A673 (cell line): ENCODE measurements around the gene KIDINS220. TPM values are rescaled to one million over a fixed set of nuclear protein-coding genes. Genes with fewer than 3 reads are reported as not detected.
A peak's percentile ranks its signal among the peaks of the same experiment; 100 is the strongest.

ENCODE experiments used
- BruUV-seq: library from RNA; stranded (reverse); fragments of 400-500 nt; replicated peaks from 2 replicates; lab custom pipeline; 2021; lab: Mats Ljungman, UMichigan
- CTCF ChIA-PET: fragments of 300-600 bp; sonication (Branson Sonifier 250); formaldehyde crosslinking; loops from one replicate; lab custom pipeline; 2022; ENCODE audit warnings: antibody characterized with exemption; lab: Charles Lee
- POLR2A ChIA-PET: fragments of 300-600 bp; sonication (Branson Sonifier 250); formaldehyde crosslinking; loops from one replicate; lab custom pipeline; 2022; ENCODE audit warnings: antibody characterized with exemption; ENCODE audit not compliant: low non-redundant PET; lab: Charles Lee
- DNase-seq: peaks from one replicate; pipeline ENCODE4 v3.0.0-alpha.2; 2015; ENCODE audit warnings: low spot score
- H3K27ac ChIP-seq: fragments of 200-600 bp; sonication (generic); 2 replicates; pipeline ENCODE4 v1.5.1; 2016; ENCODE audit warnings: mixed run types, low read depth, mild to moderate bottlenecking, mixed read lengths, antibody characterized with exemption, low read length; ENCODE audit not compliant: poor library complexity, severe bottlenecking
- H3K27me3 ChIP-seq: fragments of 200-600 bp; sonication (generic); replicated peaks from 2 replicates; pipeline ENCODE4 v1.6.1; 2017; ENCODE audit warnings: mixed run types, low read depth, mild to moderate bottlenecking, mixed read lengths, antibody characterized with exemption, low read length; ENCODE audit not compliant: insufficient read depth, poor library complexity
- H3K36me3 ChIP-seq: fragments of 200-600 bp; sonication (generic); 2 replicates; pipeline ENCODE4 v1.6.1; 2016; ENCODE audit warnings: mixed run types, mild to moderate bottlenecking, mixed read lengths, antibody characterized with exemption, low read length; ENCODE audit not compliant: insufficient read depth, poor library complexity, severe bottlenecking
- H3K4me1 ChIP-seq: fragments of 200-600 bp; sonication (generic); 2 replicates; pipeline ENCODE4 v1.6.1; 2017; ENCODE audit warnings: mixed run types, mild to moderate bottlenecking, mixed read lengths, antibody characterized with exemption, low read length; ENCODE audit not compliant: insufficient read depth, poor library complexity, severe bottlenecking
- H3K4me3 ChIP-seq: fragments of 200-600 bp; sonication (generic); 2 replicates; pipeline ENCODE4 v1.5.1; 2016; ENCODE audit warnings: low read depth, mixed run types, mild to moderate bottlenecking, mixed read lengths, low read length; ENCODE audit not compliant: poor library complexity, severe bottlenecking
- H3K9me3 ChIP-seq: fragments of 200-600 bp; sonication (generic); 2 replicates; pipeline ENCODE4 v1.6.1; 2016; ENCODE audit warnings: mixed run types, low read depth, mild to moderate bottlenecking, mixed read lengths, antibody characterized with exemption, low read length; ENCODE audit not compliant: poor library complexity, severe bottlenecking
- CTCF ChIP-seq: fragments of 300-800, 200-600 bp; sonication (generic); conservative IDR thresholded peaks from 2 replicates; pipeline ENCODE4 v1.5.1; 2017; ENCODE audit warnings: low read depth, mild to moderate bottlenecking, antibody characterized with exemption, low read length, moderate library complexity, mixed read lengths
- EZH2 ChIP-seq: fragments of 200-600 bp; sonication (generic); IDR thresholded peaks from 2 replicates; pipeline ENCODE4 v1.6.1; 2017; ENCODE audit warnings: borderline replicate concordance, low read depth, mild to moderate bottlenecking, mixed read lengths, antibody characterized with exemption, low read length; ENCODE audit not compliant: poor library complexity, severe bottlenecking
- intact Hi-C: fragments of 100-400 bp; cut with micrococcal nuclease; formaldehyde crosslinking; loops from one replicate; pipeline ENCODE4 v1.10.0; 2022; ENCODE audit not compliant: unreplicated experiment
- total RNA-seq: library from RNA; stranded (reverse); gene quantifications from 2 replicates; pipeline ENCODE4 v1.2.3, GENCODE V29; 2021

The KIDINS220 gene
- total RNA-seq, 1 experiment from 2014 or later = 46.4 TPM

- CTCF ChIA-PET = no interaction called here
- no peak overlapping the region for H3K4me3 ChIP-seq
- intact Hi-C loops = no loop called here
- H3K27ac ChIP-seq = no peak overlapping the region
- no peaks in the 10 kb centered on the region for H3K27me3 ChIP-seq
- no TSS peak for BruUV-seq
- peak; percentile 64 for DNase-seq
- H3K9me3 ChIP-seq = no peaks in the 10 kb centered on the region
- POLR2A ChIA-PET = no interaction called here
- no peaks in the 10 kb centered on the region for H3K4me1 ChIP-seq
- TF ChIP-seq EZH2 = no peak
- H3K36me3 ChIP-seq = no peaks in the 10 kb centered on the region
These were observed 20.3 kb upstream of the KIDINS220 start for GRCh38 chr2:8857709-8858108.

DNA sequence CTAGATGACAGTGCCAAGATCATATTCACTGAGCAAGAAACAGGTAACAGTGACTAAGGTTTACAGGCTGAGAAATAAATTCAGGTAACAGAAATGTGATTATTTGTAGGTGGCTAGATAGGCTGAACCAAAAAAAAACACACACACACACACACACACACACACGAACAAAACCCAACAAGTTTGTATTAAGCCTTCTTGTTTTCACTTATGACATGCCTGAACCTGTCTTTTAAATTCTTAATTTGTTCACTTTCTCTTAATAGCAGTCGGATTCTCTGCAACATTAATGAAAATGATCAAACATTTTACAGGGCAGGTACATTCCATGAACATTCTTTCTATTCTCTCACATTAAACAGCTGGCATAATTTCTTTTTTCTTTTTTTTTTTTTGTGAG, 18.8 kb upstream of the KIDINS220 start:
- DNase-seq = no peak
- intact Hi-C loops = no loop called here
- Histone ChIP-seq H3K4me3 (no peak overlapping the region), H3K9me3 (no peaks in the 10 kb centered on the region), H3K27ac (no peak overlapping the region), H3K36me3 (no peaks in the 10 kb centered on the region), H3K27me3 (no peaks in the 10 kb centered on the region), H3K4me1 (no peaks in the 10 kb centered on the region)
- no TSS peak for BruUV-seq
- TF ChIP-seq EZH2 (no peak), CTCF (no peak)
- POLR2A ChIA-PET = no interaction called here
- CTCF ChIA-PET = no interaction called here

GRCh38 chr2:8855010-8855409, 17.6 kb upstream of the KIDINS220 start:
- CTCF ChIA-PET = no interaction called here
- no peaks in the 10 kb centered on the region for H3K27me3 ChIP-seq
- H3K4me3 ChIP-seq = no peak overlapping the region
- TF ChIP-seq CTCF (no peak), EZH2 (no peak)
- intact Hi-C loops = no loop called here
- no TSS peak for BruUV-seq
- DNase-seq = no peak
- H3K9me3 ChIP-seq = no peaks in the 10 kb centered on the region
- no peaks in the 10 kb centered on the region for H3K36me3 ChIP-seq
- H3K27ac ChIP-seq = no peak overlapping the region
- POLR2A ChIA-PET = no interaction called here
- H3K4me1 ChIP-seq = no peaks in the 10 kb centered on the region

DNA sequence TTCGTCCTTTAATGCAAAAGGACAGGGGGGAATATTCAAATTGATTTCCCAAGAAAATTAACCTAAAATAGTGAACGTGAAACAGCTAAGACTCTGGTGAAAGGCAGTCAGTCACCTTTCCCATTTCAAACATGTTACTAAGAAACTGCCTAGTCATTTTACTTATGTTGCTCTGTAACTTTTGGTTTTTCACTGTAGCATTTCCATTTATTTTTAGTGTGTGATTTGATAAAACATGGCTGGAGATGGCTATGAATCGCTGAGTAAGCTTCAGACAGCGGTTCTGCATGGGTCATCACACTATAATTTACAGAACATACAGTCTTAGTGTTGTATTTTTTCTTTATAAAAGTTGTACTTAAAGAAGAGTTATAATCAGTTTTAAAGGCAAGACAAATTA, 16.0 kb upstream of the KIDINS220 start:
- Histone ChIP-seq H3K4me3 (no peak overlapping the region), H3K36me3 (no peaks in the 10 kb centered on the region), H3K4me1 (no peaks in the 10 kb centered on the region), H3K9me3 (no peaks in the 10 kb centered on the region), H3K27ac (no peak overlapping the region), H3K27me3 (no peaks in the 10 kb centered on the region)
- intact Hi-C loops = no loop called here
- ChIA-PET POLR2A (no interaction called here), CTCF (no interaction called here)
- no peak for DNase-seq
- TF ChIP-seq CTCF (no peak), EZH2 (no peak)
- BruUV-seq = no TSS peak
